Heart left ventricle (tissue), 16 donors: ENCODE results near the gene TLR2. TPM values are rescaled to one million over a fixed set of nuclear protein-coding genes. Genes with fewer than 3 reads are reported as not detected.
A peak's percentile ranks its signal among the peaks of the same experiment; 100 is the strongest.

ENCODE experiments used
- ATAC-seq, 4 donors: fragments of 200-7000 bp; cut with Tn5 transposase; one replicate each; pipeline ENCODE4 v1.9.1; 2020 to 2022; ENCODE audit warnings: moderate library complexity in 4 of 4, mild to moderate bottlenecking in 3 of 4, moderate number of reproducible peaks in 1 of 4
- DNase-seq, 5 donors: peaks; one replicate each; pipeline ENCODE4 v3.0.0-alpha.2; 2020
- H3K27ac ChIP-seq, 12 donors: fragments of 200-600 bp; sonication (generic) in 4 of 12; one replicate each; pipeline versions ENCODE4 v1.5.0 to v1.8.0; 2016 to 2022; ENCODE audit warnings: mild to moderate bottlenecking in 2 of 12
- H3K27me3 ChIP-seq, 9 donors: fragments of 200-600 bp; sonication (generic) in 2 of 9; one replicate each; pipeline versions ENCODE4 v1.5.1 to v1.8.0; 2016 to 2022; ENCODE audit warnings: mild to moderate bottlenecking in 3 of 9
- H3K36me3 ChIP-seq, 9 donors: fragments of 200-600 bp; sonication (generic) in 2 of 9; one replicate each; pipeline versions ENCODE4 v1.5.0 to v1.8.0; 2018 to 2022; ENCODE audit warnings: mild to moderate bottlenecking in 2 of 9
- H3K4me1 ChIP-seq, 12 donors: fragments of 200-600 bp; sonication (generic) in 4 of 12; one replicate each; pipeline versions ENCODE4 v1.5.0 to v1.8.0; 2016 to 2022; ENCODE audit warnings: mild to moderate bottlenecking in 3 of 12
- H3K4me3 ChIP-seq, 12 donors: fragments of 200-600 bp; sonication (generic) in 4 of 12; one replicate each; pipeline versions ENCODE4 v1.5.0 to v1.8.0; 2017 to 2022; ENCODE audit warnings: mild to moderate bottlenecking in 9 of 12, moderate library complexity in 4 of 12
- H3K9me3 ChIP-seq, 12 donors: fragments of 200-600 bp; sonication (generic) in 4 of 12; one replicate each; pipeline versions ENCODE4 v1.5.0 to v1.8.0; 2016 to 2022; ENCODE audit warnings: mild to moderate bottlenecking in 1 of 12
- CTCF ChIP-seq, 12 donors: fragments of 200-600 bp; sonication (generic) in 4 of 12; IDR thresholded peaks; one replicate each; pipeline versions ENCODE4 v1.5.0 to v1.8.0; 2018 to 2022; ENCODE audit warnings: antibody characterized with exemption in 12 of 12, mild to moderate bottlenecking in 5 of 12
- POLR2A ChIP-seq, 2 donors: fragments of 450-650 bp; IDR thresholded peaks; one replicate each; pipeline ENCODE4 v1.6.1; 2017; ENCODE audit warnings: antibody characterized with exemption in 2 of 2, mild to moderate bottlenecking in 2 of 2, moderate library complexity in 2 of 2
- WGBS, 4 donors: extraction: QIAGEN DNeasy Blood & Tissue Kit in 2 of 4; methylation state at CpG; one replicate each; pipeline versions ENCODE4 v1.1.5 to v1.1.7; 2013 to 2018; 5-methylcytosine and 5-hydroxymethylcytosine counted together
- intact Hi-C, 10 donors: fragments of 100-400 bp; cut with DNase I; formaldehyde crosslinking; loops; one replicate each; pipeline versions ENCODE4 v1.11.1 to v1.14.2; 2022
- long read RNA-seq, 3 donors: library from polyadenylated mRNA; unstranded; transcript quantifications; one replicate each; pipeline ENCODE4 v2.0.0, GENCODE V29; 2020 to 2021
- polyA plus RNA-seq, 2 donors: library from polyadenylated mRNA; stranded (reverse); fragments of 200-250 nt; gene quantifications; one replicate each; pipeline ENCODE4 v1.2.3, GENCODE V29; 2013
- total RNA-seq, 9 donors: library from RNA; depleted of rRNA in 2 of 9; stranded (reverse); fragments of >200 nt in 2 of 9; fragmentation: NEBNext Ultra II Directional in 3 of 9; extraction: Animal tissue kit (Norgen Biotek cat#: 25700) in 3 of 9; gene quantifications; one replicate each; pipeline versions ENCODE4 v1.1.0 to v1.2.4, GENCODE V29; 2016 to 2023
- donor health status: ischemic (EF 13 %, LVEDD 7.1; RV severe dilation, severe dysfunction).
- donor health status: healthy with polysubstance abuse.
- donor health status: DM: no; HTN: yes; CAD: no.
- donor health status: DM: no; HTN: no; CAD: no.
- donor health status: ischemic (EF 25% LVEDD 6.9; RV normal size, moderate dysfunction).
- donor health status: ischemic (EF 25% LVEDD 5.7; RV mildly dilated, moderate dysfunction).
- donor health status: healthy.
- donor health status: DM: yes; HTN: yes; CAD: no.
- donor health status: ischemic (EF 35%, LVEDD 5.7; RV mildly dilated, moderate dysfunction).
- donor health status: nonischemic (EF 11% LVEDD 7.7; RV severe dilation, severe dysfunction).
- donor health status: DM: yes; HTN: yes; CAD: no.
- donor health status: PGD.
- donor health status: ischemic (EF 29% LVEDD 5.4; RV normal size, mild dysfunction).
- donor health status: nonischemic (EF 23%, LVEDD 6.1; RV moderate dilation, normal function).

TLR2 gene, protein sequence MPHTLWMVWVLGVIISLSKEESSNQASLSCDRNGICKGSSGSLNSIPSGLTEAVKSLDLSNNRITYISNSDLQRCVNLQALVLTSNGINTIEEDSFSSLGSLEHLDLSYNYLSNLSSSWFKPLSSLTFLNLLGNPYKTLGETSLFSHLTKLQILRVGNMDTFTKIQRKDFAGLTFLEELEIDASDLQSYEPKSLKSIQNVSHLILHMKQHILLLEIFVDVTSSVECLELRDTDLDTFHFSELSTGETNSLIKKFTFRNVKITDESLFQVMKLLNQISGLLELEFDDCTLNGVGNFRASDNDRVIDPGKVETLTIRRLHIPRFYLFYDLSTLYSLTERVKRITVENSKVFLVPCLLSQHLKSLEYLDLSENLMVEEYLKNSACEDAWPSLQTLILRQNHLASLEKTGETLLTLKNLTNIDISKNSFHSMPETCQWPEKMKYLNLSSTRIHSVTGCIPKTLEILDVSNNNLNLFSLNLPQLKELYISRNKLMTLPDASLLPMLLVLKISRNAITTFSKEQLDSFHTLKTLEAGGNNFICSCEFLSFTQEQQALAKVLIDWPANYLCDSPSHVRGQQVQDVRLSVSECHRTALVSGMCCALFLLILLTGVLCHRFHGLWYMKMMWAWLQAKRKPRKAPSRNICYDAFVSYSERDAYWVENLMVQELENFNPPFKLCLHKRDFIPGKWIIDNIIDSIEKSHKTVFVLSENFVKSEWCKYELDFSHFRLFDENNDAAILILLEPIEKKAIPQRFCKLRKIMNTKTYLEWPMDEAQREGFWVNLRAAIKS
- total RNA-seq (10 to 100 TPM in 2 of 9 donors, 1 to 10 TPM in 7; 1.2 to 47.8 (median 5.1) TPM), polyA plus RNA-seq (1 to 10 TPM; 1.6 to 3.2 TPM)
- long read RNA-seq, donor 1, full-length matches to known transcripts = 1 of 1 reads
- long read RNA-seq, donor 1, partial matches to known transcripts = 0 of 1 reads
- long read RNA-seq, donor 1, other reads (novel, unspliced or antisense) = 0 of 1 reads
- long read RNA-seq, donor 2, full-length matches to known transcripts = 4 of 4 reads
- long read RNA-seq, donor 2, partial matches to known transcripts = 0 of 4 reads
- long read RNA-seq, donor 2, other reads (novel, unspliced or antisense) = 0 of 4 reads
- long read RNA-seq, donor 3, partial matches to known transcripts = 0 of 4 reads
- long read RNA-seq, donor 3, other reads (novel, unspliced or antisense) = 1 of 4 reads

DNA sequence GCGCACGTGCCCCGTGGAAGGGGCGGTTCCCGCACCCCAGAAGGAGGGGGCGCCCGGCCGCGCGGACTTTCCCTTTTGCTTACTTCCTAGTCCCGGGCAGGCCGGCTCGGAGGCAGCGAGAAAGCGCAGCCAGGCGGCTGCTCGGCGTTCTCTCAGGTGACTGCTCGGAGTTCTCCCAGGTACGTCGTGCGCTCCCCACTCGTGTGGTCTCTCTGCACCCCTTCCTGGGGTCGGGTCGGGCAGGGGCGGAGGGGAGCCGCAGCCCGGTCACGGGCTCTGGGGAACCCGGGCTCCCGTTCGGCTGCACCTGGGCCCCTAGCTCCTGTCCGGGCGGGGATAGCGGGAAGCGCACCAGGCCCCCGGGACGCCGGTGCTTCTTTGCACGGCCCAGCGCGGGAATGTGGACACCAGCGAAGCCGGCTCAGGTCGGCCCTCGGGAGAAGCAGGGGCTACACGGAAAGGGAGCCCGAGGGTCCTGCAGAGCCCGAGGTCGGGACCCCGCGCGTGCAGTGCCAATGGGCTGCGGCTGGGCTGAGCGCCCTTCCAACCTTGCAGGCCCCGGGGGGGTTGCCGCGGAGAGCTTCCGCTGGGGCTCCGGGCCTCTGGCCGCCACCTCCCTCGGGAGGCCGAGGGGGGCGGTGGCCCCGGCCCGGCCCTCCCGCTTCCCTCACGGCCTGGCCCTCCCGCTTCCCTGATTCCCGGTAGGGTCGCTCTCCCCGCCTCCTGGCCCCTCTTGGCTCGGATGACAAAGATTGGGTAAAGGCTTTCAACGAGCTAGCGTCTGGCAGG, at the start of gene TLR2:
Gene TLR2 (plus strand): TSS at position 99 of the 789 bp plus-strand sequence. CDS start 18,628 bp downstream, outside the sequence.
- peak in 3 of 4 donors; percentile 86 to 94 (median 92) for ATAC-seq
- H3K4me3 ChIP-seq = peak within 1 kb of the TSS; percentile 33 to 84 (median 64)
- peaks cover 0 to 32% (median 5%) of the 10 kb centered on the region in 9 donors for H3K27me3 ChIP-seq
- H3K36me3 ChIP-seq = peaks cover 0 to 19% (median 0%) of the 10 kb centered on the region in 9 donors
- DNase-seq = peak; percentile 68 to 91 (median 70)
- intact Hi-C loops = no loop called here
- H3K4me1 ChIP-seq = peaks cover 0 to 18% (median 8%) of the 10 kb centered on the region in 12 donors
- H3K27ac ChIP-seq = peak within 1 kb of the TSS in 10 of 12 donors; percentile 7 to 92 (median 26)
- H3K9me3 ChIP-seq = peaks cover 0 to 22% (median 17%) of the 10 kb centered on the region in 12 donors
- WGBS, 4 donors = 0 to 1% (median 0%) methylated on average over 43 to 75 of the region's 75 CpGs
- no peak for TF ChIP-seq CTCF (IDR thresholded peaks at IDR 0.05)
- TF ChIP-seq POLR2A (IDR thresholded peaks at IDR 0.05) = peak in 1 of 2 donors; percentile 27

DNA sequence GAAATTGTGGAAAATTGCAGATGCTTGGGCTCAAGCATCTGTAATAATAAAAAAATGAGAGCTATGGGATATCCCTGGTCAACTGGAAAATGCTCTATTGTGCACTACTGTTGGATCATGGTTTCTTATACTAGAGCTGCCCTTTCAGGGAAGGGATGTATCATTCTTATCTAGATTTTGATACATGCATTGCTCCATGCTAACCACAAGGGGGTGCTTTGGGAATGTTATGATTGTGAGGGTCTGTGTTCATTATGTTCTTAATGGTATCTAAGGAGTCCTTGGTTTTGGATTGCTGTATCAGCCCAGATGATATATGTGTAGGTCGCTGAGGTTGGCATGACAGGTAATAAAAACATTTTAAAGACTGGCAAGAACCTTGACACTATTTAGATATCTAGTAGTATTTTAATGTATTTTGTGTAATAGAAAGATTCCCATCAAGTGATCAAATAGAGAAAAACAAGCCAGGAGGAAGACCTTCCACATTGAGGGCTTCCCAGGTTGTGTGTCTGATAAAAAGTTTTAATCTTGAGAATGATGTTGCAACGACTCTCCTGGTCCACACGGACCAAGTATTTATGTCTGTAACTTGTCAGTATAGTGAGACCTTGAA, 49.2 kb upstream of the TLR2 start:
- WGBS, 4 donors = 75 to 79% (median 77%) methylated on average over 3 of the region's 3 CpGs
- peaks cover 0 to 81% (median 77%) of the 10 kb centered on the region in 9 donors for H3K36me3 ChIP-seq
- H3K4me3 ChIP-seq = no peak overlapping the region
- no peak overlapping the region for H3K27ac ChIP-seq
- intact Hi-C loops = loop anchor here (1.0 to 5.0 kb wide), 6 partner anchors 112 to 288 kb away; no protein-coding TSS in a partner anchor
- DNase-seq (no peak), ATAC-seq (peak in 3 of 4 donors; percentile 41 to 62 (median 53))
- TF ChIP-seq CTCF (IDR thresholded peaks at IDR 0.05) (peak; percentile 46 to 70 (median 60)), POLR2A (IDR thresholded peaks at IDR 0.05) (no peak)
- peaks cover 0 to 3% (median 0%) of the 10 kb centered on the region in 12 donors for H3K4me1 ChIP-seq
- no peaks in the 10 kb centered on the region for H3K9me3 ChIP-seq
- no peaks in the 10 kb centered on the region for H3K27me3 ChIP-seq

GRCh38 chr4:153635846-153636245, 48.2 kb upstream of the TLR2 start:
- H3K27me3 ChIP-seq = no peaks in the 10 kb centered on the region
- WGBS, 4 donors = 71 to 77% (median 76%) methylated on average over 6 of the region's 6 CpGs
- peaks cover 0 to 71% (median 67%) of the 10 kb centered on the region in 9 donors for H3K36me3 ChIP-seq
- no peak overlapping the region for H3K27ac ChIP-seq
- TF ChIP-seq CTCF (IDR thresholded peaks at IDR 0.05) (no peak), POLR2A (IDR thresholded peaks at IDR 0.05) (no peak)
- H3K4me1 ChIP-seq = peaks cover 0 to 3% (median 0%) of the 10 kb centered on the region in 12 donors
- no peak overlapping the region for H3K4me3 ChIP-seq
- no peaks in the 10 kb centered on the region for H3K9me3 ChIP-seq
- ATAC-seq (no peak), DNase-seq (no peak)
- intact Hi-C loops = loop anchor here in 8 of 10 donors (2.0 to 5.0 kb wide), 5 partner anchors 111 to 289 kb away; no protein-coding TSS in a partner anchor
